Nephron (organoid): Measurements from ENCODE around the gene CHTF18.

ENCODE experiments used
- H3K27ac Mint-ChIP-seq, 3 experiments: 2 replicates each; pipeline ENCODE4 v1.8.0; 2020; ENCODE audit warnings: mixed read lengths in 3 of 3, mild to moderate bottlenecking in 2 of 3, moderate library complexity in 1 of 3
- H3K27me3 Mint-ChIP-seq: 2 replicates; pipeline ENCODE4 v1.8.0; 2021; ENCODE audit warnings: low read depth, mild to moderate bottlenecking, moderate library complexity, mixed read lengths
- H3K36me3 Mint-ChIP-seq: 2 replicates; pipeline ENCODE4 v1.8.0; 2020; ENCODE audit warnings: low read depth, mixed read lengths
- H3K4me1 Mint-ChIP-seq: 2 replicates; pipeline ENCODE4 v1.8.0; 2020; ENCODE audit warnings: mixed read lengths
- H3K4me3 Mint-ChIP-seq, 3 experiments: 2 replicates each; pipeline ENCODE4 v1.8.0; 2020; ENCODE audit warnings: mild to moderate bottlenecking in 3 of 3, mixed read lengths in 3 of 3, moderate library complexity in 2 of 3
- H3K9me3 Mint-ChIP-seq: 2 replicates; pipeline ENCODE4 v1.8.0; 2020; ENCODE audit warnings: mixed read lengths
- TF ChIP-seq, protein P1 (sequence below), 3 experiments: fragments of 200-600 bp; sonication (generic); IDR thresholded peaks; one replicate each; pipeline ENCODE4 v1.5.0; 2021; ENCODE audit warnings: antibody characterized with exemption in 3 of 3; ENCODE audit not compliant: unreplicated experiment in 3 of 3

The CHTF18 gene

GRCh38 chr16:781346-782010, 6.9 kb upstream of the CHTF18 start:
- H3K4me1 Mint-ChIP-seq, result no peaks in the 10 kb centered on the region

GRCh38 chr16:782258-782657, 6.2 kb upstream of the CHTF18 start:
- Mint-ChIP-seq H3K9me3 (no peaks in the 10 kb centered on the region), H3K4me3 (no peak overlapping the region), H3K27me3 (peaks cover 5% of the 10 kb centered on the region), H3K36me3 (no peaks in the 10 kb centered on the region), H3K4me1 (no peaks in the 10 kb centered on the region), H3K27ac (no peak overlapping the region)
- TF ChIP-seq, protein P1, sequence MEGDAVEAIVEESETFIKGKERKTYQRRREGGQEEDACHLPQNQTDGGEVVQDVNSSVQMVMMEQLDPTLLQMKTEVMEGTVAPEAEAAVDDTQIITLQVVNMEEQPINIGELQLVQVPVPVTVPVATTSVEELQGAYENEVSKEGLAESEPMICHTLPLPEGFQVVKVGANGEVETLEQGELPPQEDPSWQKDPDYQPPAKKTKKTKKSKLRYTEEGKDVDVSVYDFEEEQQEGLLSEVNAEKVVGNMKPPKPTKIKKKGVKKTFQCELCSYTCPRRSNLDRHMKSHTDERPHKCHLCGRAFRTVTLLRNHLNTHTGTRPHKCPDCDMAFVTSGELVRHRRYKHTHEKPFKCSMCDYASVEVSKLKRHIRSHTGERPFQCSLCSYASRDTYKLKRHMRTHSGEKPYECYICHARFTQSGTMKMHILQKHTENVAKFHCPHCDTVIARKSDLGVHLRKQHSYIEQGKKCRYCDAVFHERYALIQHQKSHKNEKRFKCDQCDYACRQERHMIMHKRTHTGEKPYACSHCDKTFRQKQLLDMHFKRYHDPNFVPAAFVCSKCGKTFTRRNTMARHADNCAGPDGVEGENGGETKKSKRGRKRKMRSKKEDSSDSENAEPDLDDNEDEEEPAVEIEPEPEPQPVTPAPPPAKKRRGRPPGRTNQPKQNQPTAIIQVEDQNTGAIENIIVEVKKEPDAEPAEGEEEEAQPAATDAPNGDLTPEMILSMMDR (IDR thresholded peaks at IDR 0.05; ENCODE audit: unreplicated experiment in 3 of 3), result no peak

More at GRCh38 chr16:781346-782010, 6.9 kb upstream of the CHTF18 start:
- TF ChIP-seq, protein P1 (IDR thresholded peaks at IDR 0.05; ENCODE audit: unreplicated experiment in 3 of 3), result no peak
- no peak overlapping the region for H3K27ac Mint-ChIP-seq
- no peaks in the 10 kb centered on the region for H3K9me3 Mint-ChIP-seq
- H3K4me3 Mint-ChIP-seq, result no peak overlapping the region
- H3K36me3 Mint-ChIP-seq, result no peaks in the 10 kb centered on the region
- peaks cover 5% of the 10 kb centered on the region for H3K27me3 Mint-ChIP-seq

- Mint-ChIP-seq H3K9me3 (no peaks in the 10 kb centered on the region), H3K4me3 (no peak overlapping the region), H3K36me3 (no peaks in the 10 kb centered on the region), H3K27ac (no peak overlapping the region), H3K27me3 (peaks cover 1% of the 10 kb centered on the region), H3K4me1 (no peaks in the 10 kb centered on the region)
- TF ChIP-seq, protein P1 (IDR thresholded peaks at IDR 0.05; ENCODE audit: unreplicated experiment in 3 of 3), result no peak
Observed at GRCh38 chr16:782766-783403, 5.5 kb upstream of the CHTF18 start.

DNA sequence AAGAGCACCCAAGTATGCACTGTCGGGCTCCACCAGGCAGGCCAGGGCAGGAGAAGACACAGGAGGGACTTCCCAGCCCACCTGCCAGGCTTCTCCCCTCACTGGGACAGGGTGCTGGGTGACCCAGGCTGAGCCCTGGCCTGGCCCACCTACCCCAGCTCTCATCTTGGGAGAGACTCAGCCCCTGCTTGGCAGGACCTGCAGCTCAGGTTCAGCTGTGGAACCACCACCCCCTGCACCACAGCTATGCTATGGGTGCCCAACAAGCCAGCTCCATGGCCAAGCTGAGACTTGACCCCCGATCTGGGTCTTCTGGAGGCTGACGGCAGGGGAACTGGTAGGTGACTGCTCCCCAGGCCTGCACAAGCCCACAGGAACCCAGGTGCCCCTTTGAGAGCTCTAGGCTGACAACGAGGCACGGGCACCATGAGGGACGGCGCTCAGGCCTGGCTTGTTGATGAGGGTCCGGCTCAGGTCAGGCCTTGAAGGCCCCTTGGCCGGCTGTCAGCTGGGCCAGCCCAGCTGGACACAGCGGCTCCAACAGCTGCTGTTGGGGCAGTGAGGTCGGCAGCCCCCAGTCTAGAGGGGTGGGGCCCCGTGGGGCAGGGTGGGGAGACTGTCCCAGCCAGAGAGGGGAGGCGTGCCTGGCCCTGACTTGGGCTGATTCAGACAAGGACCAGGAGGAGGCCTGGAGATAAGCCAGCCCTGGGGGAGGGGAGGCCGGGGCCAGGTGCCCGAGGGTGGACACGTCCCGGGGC, 4.8 kb upstream of the CHTF18 start:
- Mint-ChIP-seq H3K36me3 (no peaks in the 10 kb centered on the region), H3K4me3 (no peak overlapping the region), H3K4me1 (no peaks in the 10 kb centered on the region), H3K27ac (no peak overlapping the region), H3K9me3 (no peaks in the 10 kb centered on the region), H3K27me3 (no peaks in the 10 kb centered on the region)
- TF ChIP-seq, protein P1 (IDR thresholded peaks at IDR 0.05; ENCODE audit: unreplicated experiment in 3 of 3), result no peak

DNA sequence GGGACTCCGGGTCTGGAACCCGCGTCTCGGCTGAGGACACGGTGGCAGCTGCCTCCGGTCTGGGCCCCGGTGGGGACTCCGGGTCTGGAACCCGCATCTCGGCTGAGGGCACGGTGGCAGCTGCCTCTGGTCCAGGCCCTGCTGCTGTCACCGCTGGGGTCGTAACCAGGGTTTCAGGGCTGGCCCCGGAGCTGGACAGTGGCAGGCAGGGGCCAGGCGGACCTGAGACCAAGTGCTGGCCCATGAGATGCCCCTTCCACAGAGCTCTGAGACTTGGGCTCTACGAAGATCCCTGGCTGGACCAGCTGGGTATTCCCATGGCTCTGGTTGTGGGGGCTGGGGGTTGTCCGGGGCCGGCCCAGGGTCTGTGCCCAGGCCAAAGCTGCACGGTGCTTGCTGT, 4.0 kb upstream of the CHTF18 start:
- H3K36me3 Mint-ChIP-seq, result no peaks in the 10 kb centered on the region
- H3K9me3 Mint-ChIP-seq, result no peaks in the 10 kb centered on the region
- H3K4me3 Mint-ChIP-seq, result no peak overlapping the region
- no peak overlapping the region for H3K27ac Mint-ChIP-seq
- TF ChIP-seq, protein P1 (IDR thresholded peaks at IDR 0.05; ENCODE audit: unreplicated experiment in 3 of 3), result no peak
- H3K27me3 Mint-ChIP-seq, result no peaks in the 10 kb centered on the region
- no peaks in the 10 kb centered on the region for H3K4me1 Mint-ChIP-seq
